NCI-H2171 (cell line): ENCODE measurements around the gene RNF220.

Experiments
- DNase-seq: peaks from one replicate; lab custom pipeline; 2025; lab: John Stamatoyannopoulos, UW

RNF220 gene

GRCh38 chr1:44523593-44524591 is 118.8 kb downstream of the RNF220 start:
- DNase-seq: no peak

- DNase-seq: no peak
Observed at GRCh38 chr1:44524655-44525500, 119.8 kb downstream of the RNF220 start.

GRCh38 chr1:44526295-44527073 is 121.4 kb downstream of the RNF220 start:
- DNase-seq: no peak

- DNase-seq: no peak
Observed at GRCh38 chr1:44531785-44532566, 126.9 kb downstream of the RNF220 start.

- DNase-seq: no peak
Observed at GRCh38 chr1:44532567-44532944, 127.5 kb downstream of the RNF220 start.

GRCh38 chr1:44534771-44535170 is 129.7 kb downstream of the RNF220 start:
- no peak for DNase-seq

GRCh38 chr1:44536357-44537209 is 131.5 kb downstream of the RNF220 start:
- DNase-seq: no peak

GRCh38 chr1:44537538-44537937 is 132.5 kb downstream of the RNF220 start:
- no peak for DNase-seq

GRCh38 chr1:44537956-44538355 is 132.9 kb downstream of the RNF220 start:
- no peak for DNase-seq

- DNase-seq: no peak
Observed at GRCh38 chr1:44539991-44540730, 135.1 kb downstream of the RNF220 start.

GRCh38 chr1:44542420-44543063 is 137.5 kb downstream of the RNF220 start:
- DNase-seq: no peak

- no peak for DNase-seq
Observed at GRCh38 chr1:44543064-44543744, 138.1 kb downstream of the RNF220 start.

- no peak for DNase-seq
Observed at GRCh38 chr1:44543786-44544185, 138.7 kb downstream of the RNF220 start.

GRCh38 chr1:44544960-44545359 is 139.9 kb downstream of the RNF220 start:
- DNase-seq: no peak

- no peak for DNase-seq
Observed at GRCh38 chr1:44545961-44546360, 140.9 kb downstream of the RNF220 start.

GRCh38 chr1:44546403-44547053 is 141.5 kb downstream of the RNF220 start:
- no peak for DNase-seq

- DNase-seq: no peak
Observed at GRCh38 chr1:44547361-44547760, 142.3 kb downstream of the RNF220 start.

- DNase-seq: no peak
Observed at GRCh38 chr1:44547837-44548236, 142.8 kb downstream of the RNF220 start.
